K562 (cell line): ENCODE results near the gene KLHL18. TPM values are rescaled to one million over a fixed set of nuclear protein-coding genes. Genes with fewer than 3 reads are reported as not detected.

Source experiments
- ATAC-seq: fragments of 200-7000 bp; cut with Tn5 transposase; 3 replicates; pipeline ENCODE4 v1.9.1; 2020; ENCODE audit warnings: moderate library complexity
- BruUV-seq: library from RNA; stranded (reverse); fragments of 400-500 nt; replicated peaks from 2 replicates; lab custom pipeline; 2021; lab: Mats Ljungman, UMichigan
- CTCF ChIA-PET: fragments of 300-600 bp; formaldehyde crosslinking; extraction: SDS; loops from one replicate; lab custom pipeline; 2021; ENCODE audit warnings: low intra/inter-chr PET ratio; lab: Yijun Ruan, JAX
- POLR2A ChIA-PET: fragments of 300-600, 350-650 bp; sonication (Branson Sonifier 250); formaldehyde crosslinking; extraction: SDS; loops from one replicate; lab custom pipeline; 2021; ENCODE audit warnings: antibody characterized with exemption, inconsistent platforms; lab: Yijun Ruan, JAX
- DNase-seq, 4 experiments: peaks; one replicate each; pipeline versions ENCODE4 v3.0.0 to v3.0.0-alpha.2; 2011 to 2018; ENCODE audit warnings: low spot score in 3 of 4, mixed read lengths in 3 of 4; ENCODE audit errors: extremely low read depth in 1 of 4
- FAIRE-seq: peaks from 2 replicates; lab custom pipeline; 2011; peaks lifted over from hg19 to GRCh38; lab: Jason Lieb, UNC
- H2AFZ ChIP-seq: 2 replicates; pipeline ENCODE4 v1.6.0; 2011; ENCODE audit warnings: low read depth, low read length, control low read depth, inconsistent platforms
- H3K27ac ChIP-seq: fragments of 200-600 bp; 3 replicates; pipeline ENCODE4 v1.8.0; 2011; ENCODE audit warnings: low read depth, mild to moderate bottlenecking, control low read depth, inconsistent platforms, low read length, moderate library complexity, mixed read lengths; ENCODE audit errors: extremely low read depth
- H3K27me3 ChIP-seq, 2 experiments: fragments of 300-600 bp in 1 of 2; 2 replicates in 1 of 2; 3 replicates in 1 of 2; pipeline versions ENCODE4 v1.6.0 to v1.8.0; 2011; ENCODE audit warnings: inconsistent platforms in 2 of 2, low read length in 2 of 2, mild to moderate bottlenecking in 1 of 2, mixed read lengths in 1 of 2, moderate library complexity in 1 of 2; ENCODE audit not compliant: control insufficient read depth in 2 of 2, insufficient read depth in 2 of 2
- H3K36me3 ChIP-seq: fragments of 300-600 bp; 3 replicates; pipeline ENCODE4 v1.8.0; 2011; ENCODE audit warnings: mild to moderate bottlenecking, low read length, inconsistent platforms; ENCODE audit not compliant: control insufficient read depth, insufficient read depth
- H3K4me1 ChIP-seq, 2 experiments: fragments of 200-600 bp in 1 of 2; replicated peaks in 1 of 2; 2 replicates in 1 of 2; 3 replicates in 1 of 2; pipeline versions ENCODE4 v1.5.1 to v1.8.0; 2011; ENCODE audit warnings: inconsistent platforms in 2 of 2, low read length in 2 of 2, mild to moderate bottlenecking in 1 of 2, mixed read lengths in 1 of 2, moderate library complexity in 1 of 2; ENCODE audit not compliant: control insufficient read depth in 2 of 2, insufficient read depth in 2 of 2
- H3K4me2 ChIP-seq: 2 replicates; pipeline ENCODE4 v1.6.1; 2011; ENCODE audit warnings: low read length, control low read depth, inconsistent platforms, mixed read lengths; ENCODE audit not compliant: insufficient read depth
- H3K4me3 ChIP-seq: fragments of 200-600 bp; sonication (generic), shearing (Covaris generic); 2 replicates; pipeline ENCODE4 v1.5.1; 2016; ENCODE audit warnings: control low read depth, inconsistent platforms
- H3K79me2 ChIP-seq: fragments of 200-600 bp; 3 replicates; pipeline ENCODE4 v1.8.0; 2011; ENCODE audit warnings: low read length, inconsistent platforms; ENCODE audit not compliant: control insufficient read depth, insufficient read depth
- H3K9ac ChIP-seq, 2 experiments: 2 replicates each; pipeline versions ENCODE4 v1.6.0 to v1.6.1; 2011; ENCODE audit warnings: low read depth in 2 of 2, low read length in 2 of 2, control low read depth in 1 of 2, inconsistent platforms in 1 of 2, mild to moderate bottlenecking in 1 of 2, mixed read lengths in 1 of 2; ENCODE audit not compliant: insufficient read depth in 1 of 2
- H3K9me1 ChIP-seq: one replicate; pipeline ENCODE4 v1.6.0; 2011; ENCODE audit warnings: inconsistent platforms, mild to moderate bottlenecking, low read length, moderate library complexity; ENCODE audit not compliant: control insufficient read depth, insufficient read depth
- H3K9me3 ChIP-seq: replicated peaks from 2 replicates; pipeline ENCODE4 v1.5.1; 2011; ENCODE audit warnings: low read depth, low read length, inconsistent platforms; ENCODE audit not compliant: control insufficient read depth, insufficient read depth
- H4K20me1 ChIP-seq: replicated peaks from 2 replicates; pipeline ENCODE4 v1.6.1; 2011; ENCODE audit warnings: low read length, inconsistent platforms, mixed read lengths; ENCODE audit not compliant: control insufficient read depth, insufficient read depth
- BHLHE40 ChIP-seq: IDR thresholded peaks from 2 replicates; pipeline ENCODE4 v1.6.1; 2011; ENCODE audit warnings: low read length, improper control_type of control experiment
- CBX3 ChIP-seq, 2 experiments: IDR thresholded peaks; 1 replicate in 1 of 2; 2 replicates in 1 of 2; pipeline ENCODE4 v1.6.1; 2012; ENCODE audit warnings: inconsistent platforms in 2 of 2, low read length in 2 of 2, borderline replicate concordance in 1 of 2, control low read depth in 1 of 2
- FOXM1 ChIP-seq, 2 experiments: fragments of 450-650 bp in 1 of 2; sonication (generic) in 1 of 2; formaldehyde crosslinking in 1 of 2; IDR thresholded peaks; 2 replicates each; pipeline versions ENCODE4 v1.6.1 to v1.9.0; 2017 to 2022; ENCODE audit warnings: low read depth in 2 of 2, mild to moderate bottlenecking in 2 of 2, missing genetic modification reagents in 1 of 2, moderate library complexity in 1 of 2
- HES1 ChIP-seq: fragments of 450-650 bp; IDR thresholded peaks from 2 replicates; pipeline ENCODE4 v1.6.1; 2016; ENCODE audit warnings: low read depth, mild to moderate bottlenecking, moderate library complexity
- NCOR1 ChIP-seq: fragments of 450-650 bp; IDR thresholded peaks from 2 replicates; pipeline ENCODE4 v1.6.1; 2016; ENCODE audit warnings: mild to moderate bottlenecking, moderate library complexity
- PYGO2 ChIP-seq: fragments of 450-650 bp; IDR thresholded peaks from 2 replicates; pipeline ENCODE4 v1.6.1; 2016; ENCODE audit warnings: mild to moderate bottlenecking, missing genetic modification characterization, moderate library complexity, missing compliant biosample characterization
- REST ChIP-seq, 2 experiments: fragments of 450-650 bp; formaldehyde crosslinking in 1 of 2; IDR thresholded peaks; 2 replicates each; pipeline versions ENCODE4 v1.4.0 to v1.6.1; 2014 to 2020; ENCODE audit warnings: mild to moderate bottlenecking in 2 of 2, borderline replicate concordance in 1 of 2, low read depth in 1 of 2
- ZNF282 ChIP-seq: sonication (generic); formaldehyde crosslinking; IDR thresholded peaks from 2 replicates; pipeline ENCODE4 v1.8.1; 2023; ENCODE audit warnings: missing genetic modification reagents
- WGBS: fragments of 100-300 bp; shearing (Covaris generic); methylation state at CpG from one replicate; pipeline ENCODE4 v1.1.6; 2016; ENCODE audit warnings: low coverage, mixed read lengths; ENCODE audit not compliant: insufficient coverage; ENCODE audit errors: missing lambda C conversion rate; 5-methylcytosine and 5-hydroxymethylcytosine counted together
- in situ Hi-C: fragments of 300-500 bp; cut with MboI; formaldehyde crosslinking; loops from 4 replicates; pipeline ENCODE4 v1.15.0; 2018; ENCODE audit warnings: inconsistent platforms, mixed read lengths
- intact Hi-C: fragments of 100-400 bp; cut with micrococcal nuclease; formaldehyde crosslinking; loops from 2 replicates; pipeline ENCODE4 v1.14.2; 2022
- polyA plus RNA-seq, 8 experiments: library from polyadenylated mRNA; depleted of rRNA in 4 of 8; stranded (reverse) in 5 of 8; unstranded in 3 of 8; fragments of >200 nt; fragmentation: Nextera tagmentation in 2 of 8; fragmentation: Illumina TruSeq in 1 of 8; extraction: Ambion mirVana in 2 of 8; extraction: Trizol in 1 of 8; gene quantifications; 2 replicates each; pipeline versions ENCODE4 v1.2.1 to v1.2.3, GENCODE V29; 2011 to 2014; ENCODE audit warnings: inconsistent platforms in 1 of 8, missing spikeins in 1 of 8
- total RNA-seq, 7 experiments: library from RNA; depleted of rRNA in 6 of 7; stranded (reverse); fragments of >200 nt in 6 of 7; fragmentation: Illumina TruSeq in 2 of 7; extraction: Trizol in 2 of 7; gene quantifications; 2 replicates each; pipeline versions ENCODE4 v1.2.1 to v1.2.3, GENCODE V29; 2011 to 2021; ENCODE audit warnings: low replicate concordance in 1 of 7

The KLHL18 gene
- total and polyA plus RNA-seq, 9 of the 15 experiments (the other 6 are each of a cell fraction or from before 2014, with no cell fraction given) = 26.7 to 97.5 (median 48.7) TPM

- H3K4me1 ChIP-seq = peaks cover 0 to 4% of the 10 kb centered on the region in 2 experiments; a peak in 3 of 5 replicates
- POLR2A ChIA-PET = no interaction called here
- TF ChIP-seq CBX3 (IDR thresholded peaks at IDR 0.05; ENCODE audit: borderline replicate concordance in 1 of 2, low read length in 2 of 2) (no peak), ZNF282 (CRISPR knock-in tag) (no peak), BHLHE40 (no peak), HES1 (no peak), FOXM1 (IDR thresholded peaks at IDR 0.05; ENCODE audit: low read depth) (no peak), FOXM1 (CRISPR knock-in tag; IDR thresholded peaks at IDR 0.05; ENCODE audit: low read depth) (no peak), NCOR1 (no peak), PYGO2 (tag) (no peak), REST (IDR thresholded peaks at IDR 0.05; ENCODE audit: borderline replicate concordance) (no peak), REST (CRISPR knock-in tag; IDR thresholded peaks at IDR 0.05; ENCODE audit: low read depth) (no peak)
- CTCF ChIA-PET = no interaction called here
- 15% methylated on average over 9 of the region's 9 CpGs for WGBS
- H3K9ac ChIP-seq = no peak overlapping the region
- no peak overlapping the region for H3K4me2 ChIP-seq
- intact Hi-C loops = no loop called here
- H3K27ac ChIP-seq = no peak overlapping the region
- H2AFZ ChIP-seq = no peak overlapping the region
- no peaks in the 10 kb centered on the region for H3K79me2 ChIP-seq
- peaks cover 6% of the 10 kb centered on the region; the same call in 1 of the 2 replicates for H4K20me1 ChIP-seq
- no peaks in the 10 kb centered on the region for H3K36me3 ChIP-seq
- H3K4me3 ChIP-seq = no peak overlapping the region
- in situ Hi-C loops = no loop called here
- ATAC-seq = no peak
- no peaks in the 10 kb centered on the region for H3K9me3 ChIP-seq
- no peaks in the 10 kb centered on the region for H3K9me1 ChIP-seq
- no TSS peak for BruUV-seq
- DNase-seq = no peak
- peaks cover 0 to 8% of the 10 kb centered on the region in 2 experiments; a peak in 2 of 5 replicates for H3K27me3 ChIP-seq
- no peak for FAIRE-seq
Measured at GRCh38 chr3:47243419-47244147, 39.2 kb upstream of the KLHL18 start.
